Activated CD4-positive, CD25-positive, alpha-beta regulatory T cell treated with anti-CD3 and anti-CD28 coated beads, Interleukin-2, amount 50 U/mL, for 24 hours (primary cell): Measurements from ENCODE around the gene RGS6.
"Not testable (repeated sequence)": the region's sequence is repeated elsewhere in the genome, so short reads cannot be mapped to it uniquely, and the experiment has no call there.

Experiments
- ATAC-seq, 2 donors: fragments of 150-1000 bp; cut with Tn5 transposase; one replicate each; pipeline ENCODE4 v1.10.0; 2021; ENCODE audit warnings: mild to moderate bottlenecking in 1 of 2, moderate library complexity in 1 of 2

RGS6 gene

DNA sequence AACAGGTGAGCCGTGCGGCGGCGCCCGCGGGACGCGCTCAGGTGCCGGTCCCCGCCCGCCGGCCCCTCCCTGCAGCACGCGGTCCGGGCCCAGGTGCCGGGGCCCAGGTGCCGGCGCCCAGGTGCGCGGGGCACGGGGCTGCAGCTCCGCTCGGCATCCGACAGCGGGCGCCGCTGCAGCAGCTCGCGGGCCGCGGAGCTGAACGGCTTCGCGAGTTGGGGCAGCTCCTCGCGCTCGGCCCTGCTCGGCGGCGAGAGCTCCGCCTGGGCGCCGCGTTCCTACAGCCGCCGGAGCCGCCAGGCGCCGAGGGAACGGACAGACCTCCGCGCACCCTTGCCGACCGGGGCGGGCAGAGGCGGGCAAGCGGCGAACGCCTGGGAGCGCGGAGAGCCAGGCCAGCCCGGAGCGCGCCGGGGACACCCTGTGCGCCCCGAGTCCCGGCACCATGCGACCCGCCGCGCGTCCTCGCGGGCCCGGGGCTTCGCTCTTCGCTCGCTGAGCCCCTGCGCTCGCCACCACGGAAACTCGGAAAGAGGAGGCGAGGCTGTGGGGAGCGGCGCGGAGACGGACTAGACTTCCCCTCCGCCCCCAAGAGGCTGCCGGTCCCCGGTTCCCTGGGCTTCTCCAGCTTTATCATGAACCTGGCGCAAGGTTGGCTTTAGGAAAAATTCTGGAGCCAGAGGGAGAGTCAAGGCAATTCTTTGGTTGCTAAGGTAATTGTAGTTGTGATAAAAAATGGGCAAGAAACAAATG, at the start of gene RGS6:
Gene RGS6, plus strand, starts transcription at position 201 of the 753 bp plus-strand sequence.
- peak in 1 of 2 donors; percentile 38 for ATAC-seq

DNA sequence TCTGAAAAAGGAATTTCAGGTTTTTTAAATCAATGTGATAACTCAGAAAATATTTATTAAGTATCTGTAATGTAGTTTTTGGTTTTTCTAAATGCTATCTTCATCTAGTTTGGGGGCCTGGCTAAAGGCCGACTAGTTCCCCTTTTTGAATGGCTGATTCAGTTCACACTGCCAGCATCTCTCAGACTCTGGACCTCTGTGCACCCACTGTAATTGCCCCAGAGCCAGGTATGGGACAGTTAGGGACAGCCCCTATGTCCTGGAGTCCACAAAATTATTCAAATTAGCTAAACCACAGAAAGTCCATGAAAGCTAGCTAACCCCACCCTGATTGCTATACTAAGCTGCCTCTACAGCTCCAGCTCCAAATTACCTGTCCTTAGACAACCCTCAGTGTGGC, 49.1 kb upstream of the RGS6 start:
- no peak for ATAC-seq

DNA sequence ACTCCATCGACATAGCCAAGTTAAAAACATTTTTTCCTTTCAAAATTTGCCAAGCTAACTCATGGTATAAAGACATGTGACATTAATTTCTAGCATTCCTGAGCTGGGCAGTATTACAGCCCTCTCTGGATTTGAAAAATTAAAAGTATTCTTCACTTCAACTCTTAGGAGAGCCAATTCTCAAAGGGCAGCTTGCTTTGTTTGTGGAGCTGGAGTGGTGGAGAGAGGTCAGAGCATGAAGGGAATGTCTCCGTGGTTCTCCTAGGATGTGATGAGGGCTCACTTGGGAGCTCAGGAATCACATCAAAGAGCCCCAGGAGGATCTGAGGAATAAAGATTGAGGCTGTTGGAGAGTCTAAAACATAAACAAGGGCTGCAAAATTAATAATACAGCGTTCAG, 46.9 kb upstream of the RGS6 start:
- no peak for ATAC-seq

DNA sequence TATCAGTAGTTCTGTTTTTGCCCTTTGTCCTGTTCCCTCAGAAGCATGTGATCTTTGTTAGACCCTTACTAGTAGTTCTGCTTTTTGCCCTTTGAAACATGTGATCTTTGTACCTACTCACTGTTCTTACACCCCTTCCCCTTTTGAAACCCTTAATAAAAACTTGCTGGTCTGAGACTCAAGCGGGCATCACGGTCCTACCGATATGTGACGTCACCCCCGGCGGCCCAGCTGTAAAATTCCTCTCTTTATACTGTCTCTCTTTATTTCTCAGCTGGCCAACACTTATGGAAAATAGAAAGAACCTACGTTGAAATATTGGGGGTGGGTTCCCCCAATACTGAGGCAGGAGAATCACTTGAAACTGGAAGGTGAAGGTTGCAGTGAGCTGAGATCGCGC, 44.4 kb upstream of the RGS6 start:
- not testable (repeated sequence) for ATAC-seq

DNA sequence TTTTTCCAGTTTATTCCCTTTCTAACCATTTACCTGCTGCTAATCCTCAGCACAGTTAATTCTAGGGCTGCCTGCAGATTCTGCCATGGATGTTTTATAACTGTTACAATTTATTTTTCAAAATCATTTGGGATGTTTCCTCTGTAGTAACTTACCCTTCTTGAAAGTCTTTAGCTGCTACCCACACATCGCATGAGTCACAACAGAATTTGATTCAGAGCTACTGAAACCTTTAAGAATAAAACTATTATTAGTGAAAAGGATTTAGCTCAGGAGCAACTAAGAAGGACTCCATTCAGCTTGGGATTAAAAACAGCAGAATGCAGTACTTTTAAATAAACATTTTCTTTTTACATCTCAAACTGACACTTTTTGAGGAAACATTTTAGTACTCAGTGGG, 41.7 kb upstream of the RGS6 start:
- ATAC-seq: no peak

DNA sequence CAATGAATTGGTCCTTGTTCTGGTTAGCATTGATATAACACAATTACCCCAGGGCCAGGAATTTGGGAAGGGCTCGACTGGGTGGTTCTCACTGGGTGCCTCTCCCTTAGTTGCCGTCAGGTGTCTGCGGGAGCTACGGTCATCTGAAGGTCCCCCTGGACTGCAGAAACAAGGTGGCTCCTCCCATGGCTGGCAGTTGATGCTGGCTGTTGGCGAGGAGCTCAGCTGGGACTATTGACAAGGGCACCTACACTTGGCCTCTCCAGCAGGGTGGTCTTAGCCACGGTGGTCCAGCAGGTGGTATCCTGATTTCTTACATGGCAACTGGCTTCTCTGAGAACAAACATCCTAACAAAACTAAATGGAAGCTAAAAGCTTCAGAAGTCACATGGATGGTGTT, 41.0 kb upstream of the RGS6 start:
- ATAC-seq: no peak

DNA sequence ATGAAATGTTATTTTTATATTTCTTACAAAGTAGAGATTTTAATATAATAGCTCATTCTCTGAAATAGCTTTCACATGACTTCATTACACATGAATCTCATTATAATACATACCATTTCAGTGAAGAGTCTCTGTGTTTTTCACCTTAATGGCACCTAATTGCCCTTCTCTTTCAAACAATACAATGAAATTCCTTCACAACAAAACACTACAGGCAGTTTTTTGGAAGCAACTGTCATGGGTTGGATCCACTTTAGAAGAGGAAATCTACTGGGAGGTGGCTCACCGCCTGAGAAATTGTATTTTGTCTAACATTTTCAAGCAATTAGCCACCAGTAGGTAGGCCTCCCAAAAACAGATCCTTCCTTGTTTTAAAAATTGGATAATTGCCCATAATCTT, 40.3 kb upstream of the RGS6 start:
- no peak for ATAC-seq

DNA sequence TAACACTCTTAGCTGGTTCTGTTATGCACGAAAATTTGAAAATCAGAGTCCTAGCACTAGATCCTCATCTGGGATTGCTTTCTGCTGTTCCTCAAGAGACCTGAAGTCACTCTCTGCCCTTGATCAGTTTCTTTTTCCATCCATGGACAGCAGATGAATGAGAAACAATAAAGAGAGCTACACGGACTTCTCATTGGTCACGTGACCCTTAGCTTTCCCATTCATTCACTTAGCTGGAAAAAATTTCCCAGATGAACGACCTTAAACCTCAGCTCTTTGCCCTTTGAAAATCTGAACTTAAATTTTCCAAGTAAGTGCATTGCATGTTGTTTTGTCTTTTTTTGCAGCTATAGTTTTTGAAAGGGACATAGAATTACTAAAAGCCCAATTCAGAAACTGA, 27.2 kb upstream of the RGS6 start:
- ATAC-seq: no peak

DNA sequence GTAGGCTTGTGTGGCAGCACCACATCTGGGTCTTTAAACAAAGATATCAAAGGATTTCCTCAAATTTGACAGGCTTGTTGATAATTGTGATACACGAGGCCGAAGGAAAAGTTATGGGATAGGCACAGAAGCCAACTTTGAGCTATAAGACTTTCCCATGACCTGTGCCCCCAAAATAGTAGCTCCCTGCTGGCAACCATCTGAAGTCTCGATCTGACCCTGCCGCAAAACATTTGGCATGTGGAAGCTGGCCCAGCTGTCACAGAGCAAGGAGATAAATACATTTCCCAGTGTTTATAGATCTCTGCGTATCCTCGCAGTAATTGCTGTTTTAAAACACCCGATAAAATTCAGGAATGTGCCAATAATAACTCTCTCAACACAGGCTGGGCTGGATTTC, 26.4 kb upstream of the RGS6 start:
- ATAC-seq: no peak

DNA sequence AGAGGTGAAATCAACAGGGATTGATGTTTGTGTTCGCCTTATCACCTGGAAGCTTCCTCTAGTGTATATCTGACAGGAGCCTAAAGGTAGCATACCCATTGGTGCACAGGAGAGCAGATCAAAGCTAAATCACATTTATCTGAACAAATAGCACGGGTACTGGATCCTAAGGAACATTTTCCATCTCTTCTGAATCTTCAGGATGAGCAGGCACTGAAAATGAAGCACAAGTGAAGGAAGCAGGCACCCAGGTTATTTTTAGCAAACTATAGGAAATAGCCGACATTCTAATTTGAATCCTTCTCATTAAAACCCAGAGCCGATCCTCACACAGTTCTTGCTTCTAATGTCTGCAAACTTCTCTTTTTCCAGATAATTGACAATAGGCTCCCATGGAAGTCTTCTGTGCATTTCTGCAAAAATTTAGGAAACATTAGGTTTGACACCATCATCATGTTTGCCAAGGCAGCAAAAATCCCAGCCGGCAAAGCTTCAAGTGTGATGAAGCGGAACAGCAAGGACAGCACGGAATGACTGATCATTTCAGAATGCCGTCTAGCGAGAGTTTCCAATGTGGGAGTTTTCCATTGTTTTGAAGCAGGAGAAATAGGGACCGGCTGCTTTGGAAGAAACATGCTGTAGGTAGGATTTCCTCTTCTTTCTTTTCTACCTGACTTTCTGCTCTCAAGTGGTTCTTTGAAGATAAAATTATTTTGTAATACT, 24.3 kb upstream of the RGS6 start:
- no peak for ATAC-seq

DNA sequence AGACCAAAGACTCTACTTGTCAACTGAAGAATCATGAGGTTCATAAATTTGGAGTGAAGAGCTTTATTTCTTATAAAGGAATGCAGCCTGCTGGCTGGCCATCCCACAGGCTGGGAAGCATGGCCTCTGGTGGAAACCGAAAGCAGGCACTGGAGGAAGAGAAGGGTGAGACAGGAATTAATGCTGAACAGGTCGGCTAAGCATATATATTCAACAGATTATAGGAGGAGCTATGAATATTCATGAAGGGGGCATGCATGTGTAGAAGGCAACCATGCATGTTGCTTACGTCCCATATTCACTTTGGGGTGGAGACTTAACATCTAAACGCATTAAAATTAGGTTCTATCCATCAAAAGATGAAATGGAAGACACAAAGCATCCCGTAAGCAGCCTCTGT, 20.6 kb upstream of the RGS6 start:
- no peak for ATAC-seq

DNA sequence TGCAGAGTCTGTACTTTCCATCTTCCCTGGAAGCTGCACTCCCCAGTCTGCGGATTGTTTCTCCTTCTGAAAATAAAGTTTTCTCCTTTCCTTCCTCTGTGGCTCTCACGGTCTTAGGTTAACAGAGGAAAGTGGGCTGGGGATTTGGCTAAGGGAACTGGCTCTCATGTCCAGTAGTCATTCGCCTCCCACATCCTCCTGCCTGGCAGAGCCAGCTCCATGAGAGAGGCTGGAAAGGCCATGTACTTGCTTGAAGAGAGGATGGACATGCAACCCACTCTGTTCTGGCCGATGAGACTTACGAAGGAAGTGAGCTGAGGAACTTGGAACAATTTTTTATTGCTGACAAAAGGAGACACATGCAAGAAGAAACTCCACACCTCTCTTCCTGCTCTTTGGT, 18.9 kb upstream of the RGS6 start:
- no peak for ATAC-seq

DNA sequence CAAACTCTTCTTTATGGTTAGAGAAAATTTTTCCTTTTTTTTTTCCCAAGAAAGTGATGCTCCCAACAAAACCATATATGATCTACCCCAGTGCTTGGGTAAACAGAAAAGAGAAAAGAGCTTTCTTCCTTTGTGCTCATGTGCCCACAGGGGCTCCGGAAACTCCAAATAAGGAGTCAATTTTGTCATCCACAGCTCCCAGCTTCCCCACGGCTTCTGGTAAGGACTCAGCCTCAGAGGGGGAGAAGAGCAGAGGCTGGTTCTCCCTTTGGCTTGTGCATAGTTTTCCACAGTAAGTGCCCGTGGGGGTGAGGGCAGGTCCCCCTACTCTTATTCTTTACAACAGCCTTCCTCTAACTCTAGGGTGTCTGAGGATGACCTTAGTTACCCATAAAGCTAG, 13.3 kb upstream of the RGS6 start:
- ATAC-seq: no peak

DNA sequence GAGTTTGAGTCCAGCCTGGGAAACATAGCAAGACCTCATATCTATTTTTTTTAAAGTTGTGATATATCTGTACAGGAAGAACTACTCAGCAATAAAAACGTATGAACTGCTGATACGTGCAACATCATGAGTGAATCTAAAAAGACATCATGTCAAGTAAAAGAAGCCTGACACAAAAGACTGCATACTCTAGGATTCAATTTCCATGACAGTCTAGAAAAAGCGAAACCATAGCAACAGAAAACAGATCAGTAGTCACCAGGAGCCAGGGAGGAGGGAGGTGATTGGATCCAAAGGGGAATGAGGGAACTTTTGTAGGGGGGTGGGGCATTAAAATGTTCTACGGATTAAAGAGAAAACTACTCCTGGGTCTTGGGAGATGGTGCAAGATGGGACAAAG, 8.7 kb upstream of the RGS6 start:
- ATAC-seq: no peak

DNA sequence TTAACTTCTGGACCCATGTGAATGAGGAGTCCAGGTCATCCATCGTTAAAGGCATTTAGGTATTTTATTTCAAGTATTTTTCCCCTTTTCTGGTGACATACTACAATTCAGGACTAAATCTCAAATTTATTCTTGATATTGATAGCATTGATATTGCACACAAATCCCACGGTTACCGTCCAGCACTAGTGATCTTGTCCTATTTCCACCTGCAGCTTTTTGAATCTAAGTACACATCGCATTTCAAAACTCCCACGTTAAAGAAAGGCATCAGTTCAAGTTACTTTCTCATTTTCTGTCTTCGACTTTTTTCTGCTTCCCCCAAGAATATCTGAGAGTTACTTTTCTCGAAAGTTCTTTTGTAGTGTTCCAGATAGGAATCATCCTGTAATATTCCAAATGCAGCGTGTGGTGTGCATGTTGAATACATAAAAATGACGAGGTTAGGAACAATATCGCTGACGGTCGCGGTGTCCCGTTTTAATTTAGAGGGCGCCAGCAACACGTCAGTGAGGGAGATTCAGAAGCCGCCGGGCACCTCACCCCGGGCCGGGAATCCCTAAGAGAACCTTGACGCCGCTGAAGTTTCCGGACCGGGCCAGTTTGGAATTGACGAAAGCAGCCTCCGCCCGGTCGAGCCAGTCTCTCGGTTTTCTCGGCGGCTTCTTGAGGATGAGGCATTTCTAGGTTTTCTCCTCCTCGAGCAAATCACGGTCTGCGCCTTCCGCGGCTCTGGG, 569 bp upstream of the RGS6 start:
- ATAC-seq: no peak

DNA sequence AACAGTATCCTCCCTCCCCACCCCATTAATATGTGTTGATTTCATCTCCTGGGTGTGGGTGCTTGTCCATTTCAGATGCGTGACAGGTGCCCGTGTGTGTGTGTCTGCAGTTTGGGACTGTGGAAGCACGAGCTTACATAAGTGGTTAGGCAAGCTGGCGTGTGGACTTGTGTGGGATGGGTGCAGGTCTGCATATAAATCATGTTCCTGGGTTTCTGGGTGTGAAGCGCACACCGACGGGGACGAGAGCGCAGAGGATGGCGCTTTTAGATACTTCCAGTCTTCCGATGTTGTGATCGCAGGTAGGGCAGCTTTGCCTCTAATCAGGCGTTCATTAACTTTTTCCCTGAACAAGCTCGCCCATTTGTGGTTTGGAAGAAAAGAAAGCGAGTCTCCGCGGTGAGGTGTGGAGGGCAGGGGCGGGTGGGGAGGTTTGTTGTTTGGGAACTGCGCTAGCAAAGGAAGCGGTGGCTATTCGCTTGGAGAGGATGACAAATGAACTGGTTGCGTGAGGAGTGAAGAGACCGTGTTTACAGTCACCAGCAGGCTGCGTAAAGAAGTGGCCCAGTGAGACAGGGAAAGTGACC, 865 bp downstream of the RGS6 start:
- ATAC-seq: no peak

DNA sequence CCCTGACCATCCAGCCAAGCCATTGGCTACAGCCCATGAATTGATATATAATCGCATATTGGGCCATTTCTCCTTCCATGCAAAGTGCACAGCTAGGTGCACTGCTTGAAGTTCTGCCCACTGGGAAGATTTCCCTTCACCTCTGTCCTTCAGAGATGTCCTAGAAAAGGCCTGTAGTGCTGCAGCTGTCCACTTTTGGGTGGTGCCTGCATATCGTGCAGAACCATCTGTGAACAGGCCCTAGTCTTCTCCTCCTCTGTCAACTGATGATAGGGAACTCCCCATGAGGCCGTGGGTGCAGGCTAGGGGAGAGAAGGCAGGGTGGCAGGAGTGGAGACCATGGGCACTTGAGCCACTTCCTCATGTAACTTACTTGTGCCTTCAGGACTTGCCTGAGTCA, 6.0 kb downstream of the RGS6 start:
- ATAC-seq: not testable (repeated sequence)

DNA sequence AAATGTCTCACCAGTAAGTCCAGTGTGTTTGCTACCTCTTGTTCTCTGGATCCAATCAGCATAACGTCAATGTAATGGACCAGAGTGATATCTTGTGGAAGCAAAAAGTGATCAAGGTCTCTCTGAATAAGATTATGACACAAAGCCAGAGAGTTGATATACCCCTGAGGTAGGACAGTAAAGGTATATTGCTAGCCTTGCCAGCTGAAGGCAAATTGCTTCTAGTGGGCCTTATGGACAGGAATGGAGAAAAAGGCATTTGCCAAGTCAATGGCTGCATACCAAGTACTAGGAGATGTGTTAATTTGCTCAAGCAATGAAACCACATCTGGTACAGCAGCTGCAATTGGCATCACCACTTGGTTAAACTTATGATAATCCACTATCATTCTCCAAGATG, 7.1 kb downstream of the RGS6 start:
- not testable (repeated sequence) for ATAC-seq

DNA sequence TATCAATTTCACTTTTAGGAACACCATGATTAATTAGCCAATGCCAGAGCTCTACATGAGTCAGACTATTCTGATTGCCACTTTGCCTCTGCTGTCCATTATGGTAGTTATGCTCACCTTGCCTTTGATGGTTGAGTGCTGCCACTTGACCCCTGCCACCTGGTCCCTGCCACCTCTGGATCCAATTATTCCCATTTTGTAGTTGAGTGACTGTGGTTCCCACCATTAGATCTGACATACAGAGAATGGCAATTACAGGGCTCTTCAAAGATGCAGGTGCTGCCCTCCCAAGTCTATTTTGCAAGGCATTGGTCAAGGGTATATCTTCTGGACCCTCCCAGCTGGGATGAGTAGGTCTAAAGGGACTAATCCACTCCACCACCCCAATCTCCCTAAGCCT, 8.3 kb downstream of the RGS6 start:
- not testable (repeated sequence) for ATAC-seq

DNA sequence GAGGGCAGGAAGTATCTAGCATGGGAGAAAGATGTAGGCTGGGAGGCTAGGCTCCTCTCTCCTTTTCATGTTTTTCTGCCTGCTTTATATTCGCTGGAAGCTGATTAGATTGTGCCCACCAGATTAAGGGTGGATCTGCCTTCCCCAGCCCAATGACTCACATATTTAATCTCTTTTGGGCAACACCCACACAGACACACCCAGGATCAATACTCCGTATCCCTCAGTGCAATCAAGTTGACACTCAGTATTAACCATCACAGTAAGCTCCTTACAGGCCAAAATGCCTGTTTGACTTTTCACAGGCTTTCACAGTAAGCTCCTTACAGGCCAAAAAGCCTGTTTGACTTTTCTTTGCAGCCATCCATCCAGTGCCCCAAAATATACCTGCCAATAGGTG, 9.4 kb downstream of the RGS6 start:
- not testable (repeated sequence) for ATAC-seq

DNA sequence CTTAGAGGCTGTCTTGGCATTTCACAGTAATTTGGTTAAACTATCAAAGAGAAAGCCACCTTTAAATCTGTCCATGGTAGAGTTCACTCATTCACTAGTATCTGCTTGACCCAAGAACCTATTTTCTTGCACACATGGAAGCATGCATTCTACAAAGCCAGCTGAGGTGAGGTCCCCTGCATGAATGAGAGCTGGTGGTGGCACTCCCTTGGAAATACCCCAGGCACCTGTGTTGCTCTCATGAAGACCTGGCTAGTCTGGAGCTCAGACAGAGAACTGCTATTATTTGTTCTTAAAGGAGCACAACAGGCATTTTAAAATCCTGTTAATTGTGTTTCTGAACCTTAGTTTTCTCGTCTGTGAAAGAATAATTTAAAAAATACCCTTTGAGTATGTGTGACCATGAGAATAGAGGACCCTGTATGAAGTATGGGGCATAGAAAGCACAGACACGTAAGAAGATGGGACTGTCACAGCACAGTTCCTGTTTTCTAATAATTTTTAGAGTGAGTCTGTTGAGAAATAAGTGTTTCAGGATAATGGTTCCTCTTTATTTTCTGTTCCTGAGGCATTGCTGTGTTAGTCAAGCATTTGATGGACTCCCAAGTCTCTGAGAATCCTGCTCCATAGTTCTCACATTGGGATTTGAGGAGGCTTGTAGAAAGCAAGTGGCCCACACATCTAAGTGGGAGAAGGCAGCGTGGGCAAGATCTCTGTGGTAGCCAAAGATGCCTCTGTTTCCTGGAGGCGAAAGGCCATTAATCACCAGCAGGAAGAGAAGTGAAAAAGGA, 10.9 kb downstream of the RGS6 start:
- ATAC-seq: no peak

DNA sequence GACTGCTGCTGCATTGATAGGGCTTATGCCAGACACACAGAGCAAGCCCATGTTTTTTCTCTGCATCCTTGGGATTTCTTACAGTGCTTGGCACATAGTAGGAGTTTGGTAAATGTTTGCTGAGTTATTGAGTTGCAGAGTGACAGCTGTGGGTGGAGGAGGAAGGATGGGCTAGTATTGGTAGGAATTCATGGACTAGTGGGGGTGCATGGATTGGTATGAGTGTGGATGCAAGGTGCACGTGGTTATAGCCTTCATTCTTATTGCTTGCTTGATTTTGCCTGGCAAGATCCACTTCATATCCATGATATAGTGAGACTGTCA, 11.4 kb downstream of the RGS6 start:
- ATAC-seq: no peak
